ENCODE results near the gene USP16.
"Not testable (repeated sequence)": the region's sequence is repeated elsewhere in the genome, so short reads cannot be mapped to it uniquely, and the experiment has no call there.

Gene USP16

GRCh38 chr21:29024474-29025327 lies at the start of gene USP16:
Gene USP16 (plus strand): TSS chr21:29024668. CDS start chr21:29027914, 3,246 bp downstream.
- peak; percentile 96 to 97 for ATAC-seq

- ATAC-seq = no peak
Measured at GRCh38 chr21:28975397-28975796, 49.1 kb upstream of the USP16 start.

GRCh38 chr21:28979092-28979491 lies 45.4 kb upstream of the USP16 start:
- ATAC-seq = no peak

DNA sequence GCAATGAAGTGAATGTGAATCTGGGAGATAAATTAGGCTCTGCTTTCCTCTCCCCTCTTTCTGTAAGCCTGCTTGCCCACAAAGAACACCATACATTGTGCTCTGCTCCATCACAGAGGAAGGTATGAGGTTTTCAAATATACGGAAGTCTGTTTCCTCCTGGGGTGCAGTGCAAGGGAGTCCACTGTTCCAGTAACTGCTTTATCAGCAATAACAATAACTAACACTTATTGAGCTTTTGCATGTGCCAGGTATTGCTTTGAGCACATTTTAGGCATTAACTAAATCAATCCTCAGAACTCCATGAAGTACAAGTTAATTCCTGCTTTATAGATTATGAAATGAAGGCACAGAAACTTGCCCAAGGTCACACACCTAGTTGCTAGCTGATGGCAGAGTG lies 41.8 kb upstream of the USP16 start:
- ATAC-seq = no peak

DNA sequence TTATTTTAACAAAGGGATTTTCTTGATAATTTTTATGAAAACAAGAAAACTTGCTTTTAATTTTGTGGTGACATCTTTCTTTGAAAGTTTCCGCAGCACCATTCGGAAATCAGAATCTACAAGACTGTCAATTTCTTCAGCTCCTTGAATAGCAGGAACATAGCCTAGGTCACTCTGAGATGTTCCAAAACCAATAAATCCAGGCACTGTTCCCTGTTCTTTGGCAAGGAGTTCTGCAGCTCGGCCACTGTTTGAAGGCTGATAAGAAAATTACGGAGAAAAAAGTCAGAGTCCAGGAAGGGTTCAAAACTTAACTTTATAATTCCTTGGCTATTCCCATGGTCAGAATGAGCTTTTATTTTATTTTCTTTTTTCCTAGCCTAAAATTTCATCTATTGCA lies 37.8 kb upstream of the USP16 start:
- ATAC-seq = no peak

DNA sequence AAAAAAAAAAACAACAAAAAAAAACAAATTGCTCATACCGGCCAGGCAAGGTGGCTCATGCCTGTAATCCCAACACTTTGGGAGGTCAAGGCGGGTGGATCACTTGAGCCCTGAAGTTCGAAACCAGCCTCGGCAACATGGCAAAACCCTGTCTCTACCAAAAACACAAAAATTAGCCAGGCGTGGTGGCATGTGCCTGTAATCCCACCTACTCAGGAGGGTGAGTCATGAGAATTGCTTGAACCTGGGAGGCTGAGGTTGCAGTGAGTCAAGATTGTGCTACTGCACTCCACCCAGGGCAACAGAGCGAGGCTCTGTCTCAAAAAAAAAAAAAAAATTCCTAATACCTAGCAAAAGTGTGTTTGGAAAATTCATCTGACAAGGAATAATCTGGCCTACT lies 36.3 kb upstream of the USP16 start:
- ATAC-seq = not testable (repeated sequence)

- no peak for ATAC-seq
Measured at GRCh38 chr21:28991861-28992525, 32.5 kb upstream of the USP16 start.

- peak; percentile 94 to 98 for ATAC-seq
Measured at GRCh38 chr21:28992526-28993292, 31.8 kb upstream of the USP16 start, which contains the start of gene LTN1. Gene LTN1 (minus strand): TSS chr21:28992877. CDS start chr21:28992805, 72 bp downstream.

GRCh38 chr21:28993293-28993629 lies 31.2 kb upstream of the USP16 start:
- no peak for ATAC-seq

DNA sequence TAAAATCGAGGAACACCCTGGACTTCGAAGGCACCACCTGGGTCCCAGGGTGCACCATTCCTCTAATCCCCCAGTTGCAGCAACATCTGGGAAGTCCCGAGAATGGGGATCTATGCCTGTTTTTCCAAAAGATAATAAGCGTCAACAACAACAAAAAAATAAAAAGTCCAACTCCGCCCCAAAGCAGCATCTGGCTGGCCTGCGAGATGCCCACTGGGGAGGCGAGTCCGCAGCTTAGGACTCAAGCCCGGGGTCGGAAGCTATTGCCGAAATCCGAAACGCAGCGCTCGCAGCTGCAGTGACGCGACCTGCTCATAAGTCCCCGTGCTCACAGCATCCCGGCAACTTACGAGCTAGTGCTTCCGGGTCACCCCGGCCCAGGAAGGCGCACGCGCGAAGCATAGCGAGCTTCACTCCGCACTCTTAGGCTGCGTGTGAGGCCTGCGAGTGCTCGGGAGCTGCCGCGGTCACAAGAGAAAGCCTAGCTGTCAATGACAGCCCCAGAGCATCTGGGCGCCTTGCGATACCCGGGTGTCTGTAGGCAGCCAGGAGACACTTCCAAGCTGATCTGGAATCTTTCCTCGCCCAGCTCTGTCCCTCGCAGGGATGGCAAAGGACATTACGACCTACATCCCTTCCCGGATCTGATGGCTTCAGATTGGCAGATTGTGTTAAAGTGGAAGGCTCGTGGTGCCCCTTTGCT lies 21.9 kb upstream of the USP16 start:
- ATAC-seq = peak; percentile 100

DNA sequence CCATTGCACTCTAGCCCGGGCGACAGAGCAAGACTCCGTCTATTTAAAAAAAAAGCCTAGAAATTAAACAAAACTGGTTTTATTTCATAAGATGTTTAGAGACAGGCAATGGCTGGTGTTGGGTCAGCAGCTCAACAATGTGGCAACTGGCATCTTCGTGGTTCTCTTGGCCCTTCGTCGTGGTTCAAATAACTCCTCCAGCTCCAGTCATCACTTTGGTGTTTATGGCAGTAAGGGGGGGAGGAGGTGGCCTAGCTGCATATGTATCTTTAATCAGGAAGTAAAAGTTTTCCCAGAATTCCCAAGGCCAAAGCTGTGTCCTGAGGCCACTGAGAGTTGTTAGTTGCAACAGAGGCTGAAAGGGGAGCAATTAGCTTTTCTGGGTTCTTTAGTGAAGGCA lies 18.8 kb upstream of the USP16 start:
- no peak for ATAC-seq

DNA sequence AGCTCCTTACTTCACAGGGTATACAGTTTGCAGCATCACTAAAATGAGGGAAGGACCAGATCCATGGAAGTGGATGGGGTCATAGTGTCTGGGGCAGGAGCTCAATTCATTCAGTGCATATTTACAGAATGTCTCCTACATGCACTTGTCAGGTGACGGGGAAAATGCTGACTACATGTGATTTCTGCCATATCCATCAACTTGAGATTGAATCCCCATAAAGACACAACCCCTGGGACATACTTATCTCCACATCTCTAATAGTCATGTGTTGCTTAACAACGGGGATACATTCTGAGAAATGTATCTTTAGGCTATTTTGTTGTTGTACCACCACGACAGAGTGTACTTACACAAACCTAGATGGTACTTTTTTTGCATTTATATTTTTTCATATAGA lies 17.3 kb upstream of the USP16 start:
- ATAC-seq = no peak

DNA sequence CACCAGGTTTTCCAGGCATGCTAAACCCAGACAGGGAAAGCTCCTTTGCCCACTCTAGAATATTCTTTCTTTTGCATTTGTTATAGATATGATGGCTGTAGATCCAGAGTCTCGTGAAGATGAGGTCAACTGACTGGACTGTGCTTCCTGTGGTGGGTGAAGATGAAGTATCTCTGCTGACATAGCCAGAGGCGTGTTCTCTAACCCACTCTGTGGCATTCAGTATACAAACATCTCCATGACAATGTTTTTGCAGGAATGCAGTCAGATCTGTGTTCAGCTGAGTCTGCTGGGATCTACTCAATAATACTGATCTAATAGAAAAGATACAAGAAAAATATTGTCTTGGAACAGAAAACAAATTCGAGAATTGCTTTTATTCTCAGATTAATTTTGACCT lies 16.7 kb upstream of the USP16 start:
- no peak for ATAC-seq

DNA sequence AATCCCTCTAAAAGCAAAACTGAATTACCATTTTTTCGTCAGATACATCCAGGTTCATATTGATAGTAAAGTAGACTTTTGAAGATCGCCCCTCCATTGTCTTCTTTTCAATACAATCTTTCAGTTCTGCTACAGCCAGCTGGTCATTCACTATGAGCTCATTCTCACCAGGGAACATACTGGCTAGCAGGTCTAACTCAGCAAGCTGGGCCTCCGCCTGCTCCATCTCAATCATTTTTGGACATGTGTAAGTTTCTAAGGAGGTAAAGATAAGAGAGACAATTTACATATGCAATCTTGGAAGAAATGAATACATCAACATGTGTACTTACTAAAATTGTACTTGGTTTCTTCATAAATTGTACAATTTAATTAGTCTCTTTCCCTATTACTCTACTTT lies 16.1 kb upstream of the USP16 start:
- ATAC-seq = no peak

GRCh38 chr21:29011236-29011635 lies 13.2 kb upstream of the USP16 start:
- ATAC-seq = not testable (repeated sequence)

DNA sequence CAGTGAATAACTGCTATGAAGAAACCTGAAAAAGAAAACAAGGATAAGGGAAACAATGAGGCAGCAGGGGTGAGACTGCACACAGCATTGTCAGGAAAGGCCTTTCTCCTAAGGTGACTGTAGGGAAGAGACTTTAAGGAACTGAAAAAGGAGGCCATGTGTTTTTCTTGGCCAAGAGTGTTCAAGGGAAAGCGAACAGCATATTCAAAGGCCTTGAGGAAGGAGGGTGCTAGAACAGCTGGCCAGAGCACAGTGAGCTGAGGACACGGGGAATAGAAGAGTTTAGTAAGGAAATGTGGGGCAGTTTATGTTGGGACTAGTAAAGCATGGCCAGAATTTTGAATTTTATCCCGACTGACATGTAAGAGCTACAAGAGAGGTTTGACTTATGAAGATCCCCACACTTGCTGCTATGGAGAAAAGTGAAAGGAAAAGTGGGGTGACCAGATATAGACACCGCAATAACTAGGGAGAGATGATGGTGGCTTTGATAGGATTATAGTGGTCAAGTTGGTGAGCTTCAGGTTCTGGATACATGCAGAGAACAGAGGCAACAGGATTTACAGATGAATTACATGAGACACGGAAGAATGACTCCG lies 6.7 kb upstream of the USP16 start:
- no peak for ATAC-seq

DNA sequence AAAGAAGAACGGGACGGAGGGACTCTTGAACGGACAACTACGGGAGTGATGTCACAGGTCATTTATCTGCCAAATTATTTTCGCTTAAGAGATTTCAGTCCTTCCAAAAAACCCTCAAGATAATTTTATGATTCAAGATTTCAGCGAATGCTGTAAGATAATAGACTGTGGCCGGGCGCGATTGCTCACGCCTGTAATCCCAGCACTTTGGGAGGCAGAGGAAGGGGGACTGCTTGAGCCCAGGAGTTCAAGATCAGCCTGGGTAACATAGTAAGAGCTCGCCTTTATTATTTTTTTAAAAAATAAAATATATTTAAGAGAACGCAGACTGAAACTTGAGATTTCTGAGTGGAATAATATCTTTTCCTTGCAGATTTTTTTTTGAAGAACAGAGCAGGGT lies 5.9 kb upstream of the USP16 start:
- peak; percentile 17 to 19 for ATAC-seq

DNA sequence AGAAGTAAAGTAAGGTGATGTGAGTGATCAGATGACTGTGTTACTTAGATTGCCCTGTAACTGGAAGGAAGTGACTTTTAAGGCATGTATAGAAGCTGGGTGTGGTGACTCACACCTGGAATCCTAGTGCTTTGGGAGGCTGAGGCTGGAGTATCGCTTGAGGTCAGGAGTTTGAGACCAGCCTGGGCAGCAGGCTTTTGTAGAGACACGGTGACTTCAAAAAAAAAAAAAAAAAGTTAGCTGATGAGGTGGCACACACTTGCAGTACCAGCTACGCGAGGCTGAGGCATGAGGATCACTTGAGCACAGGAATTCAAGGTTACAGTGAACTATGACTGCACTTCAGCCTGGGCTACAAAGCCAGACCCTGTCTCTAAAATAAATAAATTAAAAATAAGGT lies 2.3 kb upstream of the USP16 start:
- ATAC-seq = no peak

DNA sequence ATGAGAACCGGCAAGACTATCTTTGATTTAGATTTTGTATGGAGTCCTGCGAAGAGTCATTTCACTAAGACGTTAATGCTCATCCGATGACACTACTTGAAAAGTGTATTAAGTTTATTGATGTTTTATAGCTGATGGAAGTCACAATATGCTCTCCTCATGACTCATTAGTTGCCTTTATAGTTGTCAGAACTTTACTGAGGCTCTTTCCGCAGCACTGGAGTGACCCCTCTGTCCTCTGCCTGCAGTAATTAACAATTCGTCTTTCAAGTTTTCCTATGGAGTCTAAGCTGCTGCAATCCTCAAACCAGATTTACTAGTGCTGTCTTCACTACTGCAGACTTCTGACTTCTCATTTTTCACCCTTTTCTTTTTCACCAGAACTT lies 853 bp downstream of the USP16 start:
- peak; percentile 5 to 7 for ATAC-seq

DNA sequence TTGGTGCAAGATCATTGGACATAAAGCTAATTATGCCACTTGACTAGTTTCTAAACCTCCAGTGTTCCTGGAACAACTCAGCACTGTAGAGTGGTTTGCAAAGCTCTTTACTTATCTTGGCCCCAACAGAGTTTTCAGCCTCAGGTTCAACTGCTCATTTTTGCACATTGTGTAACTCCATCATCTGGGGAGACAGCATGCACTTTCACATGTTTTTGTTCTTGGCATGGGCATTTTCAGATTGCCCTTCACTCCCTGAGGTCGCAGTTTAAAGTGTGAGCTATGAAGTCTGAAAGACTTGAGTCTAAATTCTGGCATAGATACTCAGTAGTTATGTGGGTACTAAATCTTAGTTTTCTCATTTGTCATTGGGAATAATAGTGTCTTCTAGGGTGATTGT lies 5.1 kb downstream of the USP16 start:
- ATAC-seq = no peak

- no peak for ATAC-seq
Measured at GRCh38 chr21:29030909-29031308, 6.4 kb downstream of the USP16 start.

- ATAC-seq = no peak
Measured at GRCh38 chr21:29033301-29033700, 8.8 kb downstream of the USP16 start.
